Omental fat pad (tissue), 4 donors: ENCODE measurements around the gene GGTA1. TPM values are rescaled to one million over a fixed set of nuclear protein-coding genes. Genes with fewer than 3 reads are reported as not detected.
"Not testable (repeated sequence)": the region's sequence is repeated elsewhere in the genome, so short reads cannot be mapped to it uniquely, and the experiment has no call there.

Experiments
- ATAC-seq: fragments of 150-250 bp; one replicate; pipeline ENCODE4 v1.9.1; 2016; ENCODE audit warnings: mild to moderate bottlenecking, moderate library complexity; ENCODE audit not compliant: low FRiP score
- DNase-seq: peaks from one replicate; pipeline ENCODE4 v3.0.0-alpha.2; 2019; ENCODE audit warnings: low spot score
- total RNA-seq, 4 donors: library from RNA; depleted of rRNA; stranded (reverse); fragments of >200 nt; gene quantifications; one replicate each; pipeline ENCODE4 v1.1.0, GENCODE V29; 2016
- TF ChIP-seq, protein P1 (sequence below), 3 donors: fragments of 450-650 bp; IDR thresholded peaks; one replicate each; pipeline ENCODE4 v1.5.1; 2016 to 2017; ENCODE audit warnings: antibody characterized with exemption in 3 of 3, mild to moderate bottlenecking in 3 of 3, moderate library complexity in 2 of 3

Gene GGTA1
- total RNA-seq, 4 donors from 2014 or later, result 9.1 to 28.5 (median 19.8) TPM

DNA sequence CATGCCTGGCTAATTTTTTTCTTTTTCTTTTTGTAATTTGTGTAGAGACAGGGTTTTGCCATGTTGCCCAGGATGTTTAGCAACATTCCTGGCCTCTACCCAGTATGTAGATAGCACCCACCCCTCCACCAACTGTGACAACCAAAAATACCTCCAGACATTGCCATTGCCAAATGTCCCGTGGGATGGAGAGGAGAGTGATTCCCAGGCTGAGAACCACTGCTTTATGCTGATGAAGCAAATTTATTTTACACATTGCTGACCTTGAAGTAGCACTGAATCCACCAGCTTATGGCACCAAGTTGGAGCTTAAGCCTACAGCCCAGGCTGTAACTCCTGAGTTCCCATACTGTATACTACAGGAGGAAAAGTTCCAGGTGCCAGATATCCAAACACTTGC, 58.5 kb downstream of the GGTA1 start:
- ATAC-seq (no peak), DNase-seq (no peak)
- TF ChIP-seq, protein P1, sequence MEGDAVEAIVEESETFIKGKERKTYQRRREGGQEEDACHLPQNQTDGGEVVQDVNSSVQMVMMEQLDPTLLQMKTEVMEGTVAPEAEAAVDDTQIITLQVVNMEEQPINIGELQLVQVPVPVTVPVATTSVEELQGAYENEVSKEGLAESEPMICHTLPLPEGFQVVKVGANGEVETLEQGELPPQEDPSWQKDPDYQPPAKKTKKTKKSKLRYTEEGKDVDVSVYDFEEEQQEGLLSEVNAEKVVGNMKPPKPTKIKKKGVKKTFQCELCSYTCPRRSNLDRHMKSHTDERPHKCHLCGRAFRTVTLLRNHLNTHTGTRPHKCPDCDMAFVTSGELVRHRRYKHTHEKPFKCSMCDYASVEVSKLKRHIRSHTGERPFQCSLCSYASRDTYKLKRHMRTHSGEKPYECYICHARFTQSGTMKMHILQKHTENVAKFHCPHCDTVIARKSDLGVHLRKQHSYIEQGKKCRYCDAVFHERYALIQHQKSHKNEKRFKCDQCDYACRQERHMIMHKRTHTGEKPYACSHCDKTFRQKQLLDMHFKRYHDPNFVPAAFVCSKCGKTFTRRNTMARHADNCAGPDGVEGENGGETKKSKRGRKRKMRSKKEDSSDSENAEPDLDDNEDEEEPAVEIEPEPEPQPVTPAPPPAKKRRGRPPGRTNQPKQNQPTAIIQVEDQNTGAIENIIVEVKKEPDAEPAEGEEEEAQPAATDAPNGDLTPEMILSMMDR (IDR thresholded peaks at IDR 0.05), result no peak

DNA sequence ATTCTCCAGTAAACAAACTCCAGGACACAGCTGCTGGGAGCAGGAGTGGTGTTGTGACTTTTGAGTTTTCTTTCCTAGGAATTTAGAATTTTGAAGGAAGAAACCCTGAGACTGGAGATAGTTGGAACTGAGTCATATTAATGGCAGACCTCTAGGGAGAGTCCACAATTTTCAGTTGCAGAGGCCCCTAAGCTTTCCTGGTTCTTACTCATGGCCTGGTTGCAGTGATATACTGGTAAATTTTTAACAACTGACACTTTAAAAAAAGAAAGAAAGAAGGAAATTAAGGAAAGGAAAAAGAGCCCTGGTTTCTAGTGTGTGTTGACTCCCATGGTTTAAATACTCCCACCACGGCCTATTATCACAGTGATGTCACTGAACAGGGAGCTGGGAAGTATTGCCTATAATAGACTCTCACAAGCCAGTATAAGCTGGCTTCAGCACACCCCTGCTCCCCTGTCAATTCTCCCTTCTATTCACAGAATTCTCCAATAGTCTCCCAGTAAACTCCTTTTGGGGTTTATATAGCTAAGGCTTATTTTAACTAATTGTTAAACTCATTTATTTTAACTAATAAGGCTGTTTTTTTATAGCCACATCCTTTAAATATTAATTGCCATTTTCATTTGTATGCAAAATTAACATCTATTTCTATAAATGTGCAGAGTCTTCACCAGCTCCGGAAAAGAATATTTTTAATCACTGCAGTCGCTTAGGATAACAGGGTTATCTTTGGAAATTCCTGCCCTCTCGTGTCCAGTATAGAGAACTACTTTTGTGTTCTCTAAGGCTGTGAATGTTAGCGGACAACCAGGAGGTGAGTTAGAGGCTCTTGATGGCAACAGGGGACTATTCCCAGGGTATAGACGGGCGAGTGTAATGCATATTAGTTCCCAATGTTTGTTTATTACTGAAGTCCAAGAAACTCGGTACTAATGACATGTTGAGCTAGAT, 59.7 kb downstream of the GGTA1 start:
- ATAC-seq (no peak), DNase-seq (no peak)
- TF ChIP-seq, protein P1 (IDR thresholded peaks at IDR 0.05), result no peak

DNA sequence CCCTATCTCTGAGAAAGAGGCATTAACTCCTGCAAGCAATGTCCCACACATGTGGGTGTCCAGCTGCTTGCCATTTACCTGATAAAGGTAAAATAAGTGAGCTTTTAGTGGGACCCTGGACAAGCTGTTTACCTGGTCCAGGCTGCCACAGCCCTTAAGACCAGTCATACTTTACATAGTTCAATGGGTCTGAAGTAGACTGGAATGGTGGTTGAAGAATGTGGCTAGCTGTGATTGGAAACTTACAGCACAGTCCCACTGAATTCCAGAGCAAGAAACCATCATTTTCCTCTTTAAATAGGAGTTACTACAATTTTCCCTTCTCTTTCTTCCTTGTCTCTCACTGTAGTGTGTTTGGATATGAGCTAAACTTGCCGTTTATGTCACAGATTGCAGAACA, 60.6 kb downstream of the GGTA1 start:
- DNase-seq (no peak), ATAC-seq (no peak)
- TF ChIP-seq, protein P1 (IDR thresholded peaks at IDR 0.05), result no peak

DNA sequence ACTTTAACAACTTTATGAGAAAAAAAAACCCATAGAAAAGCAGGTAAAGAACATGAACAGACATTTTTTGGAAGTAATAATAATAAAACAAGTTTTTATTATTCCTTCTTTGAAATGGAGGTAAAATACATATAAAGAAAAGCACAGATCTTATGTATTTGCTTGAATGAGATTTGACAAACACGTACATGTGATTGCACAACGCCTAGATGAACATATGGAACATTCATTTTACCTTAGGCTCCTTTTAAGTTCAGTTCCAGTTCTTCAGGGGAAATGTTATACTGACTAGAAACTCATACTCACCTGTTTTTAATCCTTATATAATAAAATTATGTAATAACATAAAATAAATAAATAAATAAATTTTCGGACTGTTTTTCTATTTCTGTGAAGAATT, 61.8 kb downstream of the GGTA1 start:
- TF ChIP-seq, protein P1 (IDR thresholded peaks at IDR 0.05), result no peak
- DNase-seq, result no peak
- ATAC-seq, result no peak

DNA sequence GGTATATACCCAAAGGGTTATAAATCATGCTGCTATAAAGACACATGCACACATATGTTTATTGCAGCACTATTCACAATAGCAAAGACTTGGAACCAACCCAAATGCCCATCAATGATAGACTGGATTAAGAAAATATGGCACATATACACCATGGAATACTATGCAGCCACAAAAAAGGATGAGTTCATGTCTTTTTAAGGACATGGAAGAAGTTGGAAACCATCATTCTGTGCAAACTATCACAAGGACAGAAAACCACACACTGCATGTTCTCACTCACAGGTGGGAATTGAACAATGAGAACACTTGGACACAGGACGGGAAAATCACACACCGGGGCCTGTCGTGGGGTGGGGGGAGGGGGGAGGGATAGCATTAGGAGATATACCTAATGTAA, 62.6 kb downstream of the GGTA1 start:
- ATAC-seq, result not testable (repeated sequence)

DNA sequence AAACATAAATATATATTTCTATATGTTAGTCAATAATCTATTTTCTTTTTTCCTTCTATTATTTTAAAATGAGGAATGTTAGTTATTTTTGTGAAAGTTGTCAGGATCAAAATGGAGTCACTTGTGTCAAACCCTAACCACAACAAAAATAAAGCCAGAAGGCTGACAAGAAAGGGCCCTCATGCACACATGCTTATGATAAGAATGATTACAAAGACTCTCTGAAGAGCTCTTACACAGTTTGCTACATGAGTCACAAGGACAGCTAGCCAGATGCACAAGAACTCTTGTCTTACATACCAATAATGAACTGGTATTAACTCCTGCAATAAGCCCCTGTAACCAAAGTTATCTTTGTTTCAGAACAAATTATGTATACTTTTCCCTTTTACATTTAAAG, 64.7 kb downstream of the GGTA1 start:
- TF ChIP-seq, protein P1 (IDR thresholded peaks at IDR 0.05), result no peak
- ATAC-seq (no peak), DNase-seq (no peak)

More for the DNA sequence above, 62.6 kb downstream of the GGTA1 start:
- not testable (repeated sequence) for DNase-seq

DNA sequence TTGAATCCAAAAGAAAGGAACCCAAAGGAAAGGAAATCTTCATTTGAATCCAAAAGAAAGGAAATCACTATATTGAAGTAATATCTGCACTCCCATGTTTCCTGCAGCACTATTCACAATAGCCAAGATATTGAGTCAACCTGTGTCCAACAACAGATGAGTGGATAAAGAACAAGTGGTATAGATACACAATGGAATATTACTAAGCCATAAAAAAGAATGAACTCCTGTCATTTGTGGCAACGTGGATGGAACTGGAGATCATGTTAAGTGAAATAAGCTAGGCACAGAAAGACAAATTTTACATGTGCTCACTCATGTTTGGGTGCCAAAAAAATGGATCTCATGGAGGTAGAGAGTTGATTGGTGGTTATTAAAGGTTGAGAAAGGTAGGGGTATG, 71.7 kb downstream of the GGTA1 start:
- TF ChIP-seq, protein P1 (IDR thresholded peaks at IDR 0.05), result no peak
- no peak for ATAC-seq
- no peak for DNase-seq
